ENCODE results near the gene FBXL13. TPM values are rescaled to one million over a fixed set of nuclear protein-coding genes. Genes with fewer than 3 reads are reported as not detected.

FBXL13 gene
- polyA plus RNA-seq, 1 donor from 2014 or later, result 0.57 TPM

DNA sequence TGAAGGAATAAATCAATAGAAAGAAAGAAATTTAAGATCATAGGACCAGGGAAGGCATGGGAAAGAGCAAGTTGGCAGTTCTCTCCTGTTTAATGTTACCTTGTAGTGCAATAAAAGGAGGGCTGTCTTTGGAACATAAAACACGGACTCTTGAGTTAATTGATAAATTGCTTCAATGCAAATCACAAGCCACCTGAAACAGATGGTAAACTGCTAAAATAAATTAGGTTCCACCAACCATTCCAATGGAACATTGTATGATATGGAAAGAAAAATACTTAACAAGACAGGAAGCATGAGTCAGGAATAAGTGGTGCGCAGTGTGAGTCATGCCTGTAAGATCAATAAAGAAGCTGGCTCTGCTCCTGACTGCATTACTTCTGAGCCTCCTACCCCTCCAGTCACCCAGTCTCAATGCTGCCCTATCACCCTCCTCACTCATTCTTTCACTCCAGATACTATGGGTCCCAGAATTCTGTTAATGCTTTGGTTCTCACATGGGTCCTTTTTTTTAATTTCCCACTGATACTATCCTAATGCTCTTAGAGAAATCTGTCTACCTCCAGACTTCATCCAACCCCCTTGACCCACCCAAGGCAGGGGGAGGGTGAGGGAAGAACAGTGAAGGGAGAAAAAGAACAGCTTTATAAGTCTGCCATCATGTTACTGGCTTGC lies 82.9 kb downstream of the FBXL13 start:
- Histone ChIP-seq H3F3A (ENCODE audit: insufficient read depth, low read length, poor library complexity, severe bottlenecking) (no peaks in the 10 kb centered on the region), H3K79me2 (replicated peaks; ENCODE audit: insufficient read depth, low read length) (no peaks in the 10 kb centered on the region), H3K4me3 (ENCODE audit: low read length) (no peak overlapping the region), H3K9me2 (ENCODE audit: insufficient read depth, low read length) (no peaks in the 10 kb centered on the region), H3K9ac (ENCODE audit: low read length) (no peak overlapping the region), H4K20me1 (ENCODE audit: insufficient read depth) (no peaks in the 10 kb centered on the region), H3K4me2 (ENCODE audit: low read length) (no peak overlapping the region), H3K36me3 (ENCODE audit: insufficient read depth, low read length) (no peaks in the 10 kb centered on the region), H3K27me3 (ENCODE audit: insufficient read depth, low read depth, low read length) (no peaks in the 10 kb centered on the region), H2AFZ (ENCODE audit: low read depth, low read length) (no peak overlapping the region), H3K9me3 (ENCODE audit: low read length) (no peaks in the 10 kb centered on the region), H3K27ac (ENCODE audit: low read length) (no peak overlapping the region)
- TF ChIP-seq RAD21 (conservative IDR thresholded peaks at IDR 0.05), result no peak
- no peak for TF ChIP-seq MXI1 (conservative IDR thresholded peaks at IDR 0.05; ENCODE audit: poor library complexity, severe bottlenecking)
- TF ChIP-seq, protein P1, sequence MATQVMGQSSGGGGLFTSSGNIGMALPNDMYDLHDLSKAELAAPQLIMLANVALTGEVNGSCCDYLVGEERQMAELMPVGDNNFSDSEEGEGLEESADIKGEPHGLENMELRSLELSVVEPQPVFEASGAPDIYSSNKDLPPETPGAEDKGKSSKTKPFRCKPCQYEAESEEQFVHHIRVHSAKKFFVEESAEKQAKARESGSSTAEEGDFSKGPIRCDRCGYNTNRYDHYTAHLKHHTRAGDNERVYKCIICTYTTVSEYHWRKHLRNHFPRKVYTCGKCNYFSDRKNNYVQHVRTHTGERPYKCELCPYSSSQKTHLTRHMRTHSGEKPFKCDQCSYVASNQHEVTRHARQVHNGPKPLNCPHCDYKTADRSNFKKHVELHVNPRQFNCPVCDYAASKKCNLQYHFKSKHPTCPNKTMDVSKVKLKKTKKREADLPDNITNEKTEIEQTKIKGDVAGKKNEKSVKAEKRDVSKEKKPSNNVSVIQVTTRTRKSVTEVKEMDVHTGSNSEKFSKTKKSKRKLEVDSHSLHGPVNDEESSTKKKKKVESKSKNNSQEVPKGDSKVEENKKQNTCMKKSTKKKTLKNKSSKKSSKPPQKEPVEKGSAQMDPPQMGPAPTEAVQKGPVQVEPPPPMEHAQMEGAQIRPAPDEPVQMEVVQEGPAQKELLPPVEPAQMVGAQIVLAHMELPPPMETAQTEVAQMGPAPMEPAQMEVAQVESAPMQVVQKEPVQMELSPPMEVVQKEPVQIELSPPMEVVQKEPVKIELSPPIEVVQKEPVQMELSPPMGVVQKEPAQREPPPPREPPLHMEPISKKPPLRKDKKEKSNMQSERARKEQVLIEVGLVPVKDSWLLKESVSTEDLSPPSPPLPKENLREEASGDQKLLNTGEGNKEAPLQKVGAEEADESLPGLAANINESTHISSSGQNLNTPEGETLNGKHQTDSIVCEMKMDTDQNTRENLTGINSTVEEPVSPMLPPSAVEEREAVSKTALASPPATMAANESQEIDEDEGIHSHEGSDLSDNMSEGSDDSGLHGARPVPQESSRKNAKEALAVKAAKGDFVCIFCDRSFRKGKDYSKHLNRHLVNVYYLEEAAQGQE (IDR thresholded peaks at IDR 0.05; ENCODE audit: borderline replicate concordance), result no peak
- no peak for TF ChIP-seq EZH2 (IDR thresholded peaks at IDR 0.05; ENCODE audit: borderline replicate concordance, insufficient read depth, low read length, poor library complexity, severe bottlenecking)
- no peak for TF ChIP-seq EP300 (conservative IDR thresholded peaks at IDR 0.05; ENCODE audit: poor library complexity, severe bottlenecking)
- no peak for TF ChIP-seq POLR2AphosphoS5 (IDR thresholded peaks at IDR 0.05)
- no peak for TF ChIP-seq TAF1 (IDR thresholded peaks at IDR 0.05; ENCODE audit: low read depth)
- TF ChIP-seq SMC3 (conservative IDR thresholded peaks at IDR 0.05; ENCODE audit: poor library complexity), result no peak
- TF ChIP-seq, protein P2, sequence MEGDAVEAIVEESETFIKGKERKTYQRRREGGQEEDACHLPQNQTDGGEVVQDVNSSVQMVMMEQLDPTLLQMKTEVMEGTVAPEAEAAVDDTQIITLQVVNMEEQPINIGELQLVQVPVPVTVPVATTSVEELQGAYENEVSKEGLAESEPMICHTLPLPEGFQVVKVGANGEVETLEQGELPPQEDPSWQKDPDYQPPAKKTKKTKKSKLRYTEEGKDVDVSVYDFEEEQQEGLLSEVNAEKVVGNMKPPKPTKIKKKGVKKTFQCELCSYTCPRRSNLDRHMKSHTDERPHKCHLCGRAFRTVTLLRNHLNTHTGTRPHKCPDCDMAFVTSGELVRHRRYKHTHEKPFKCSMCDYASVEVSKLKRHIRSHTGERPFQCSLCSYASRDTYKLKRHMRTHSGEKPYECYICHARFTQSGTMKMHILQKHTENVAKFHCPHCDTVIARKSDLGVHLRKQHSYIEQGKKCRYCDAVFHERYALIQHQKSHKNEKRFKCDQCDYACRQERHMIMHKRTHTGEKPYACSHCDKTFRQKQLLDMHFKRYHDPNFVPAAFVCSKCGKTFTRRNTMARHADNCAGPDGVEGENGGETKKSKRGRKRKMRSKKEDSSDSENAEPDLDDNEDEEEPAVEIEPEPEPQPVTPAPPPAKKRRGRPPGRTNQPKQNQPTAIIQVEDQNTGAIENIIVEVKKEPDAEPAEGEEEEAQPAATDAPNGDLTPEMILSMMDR (IDR thresholded peaks at IDR 0.05; ENCODE audit: poor library complexity, severe bottlenecking), result no peak

- Histone ChIP-seq H3K4me3 (ENCODE audit: low read length) (no peak overlapping the region), H3K36me3 (ENCODE audit: insufficient read depth, low read length) (no peaks in the 10 kb centered on the region), H3K9ac (ENCODE audit: low read length) (no peak overlapping the region), H3K27ac (ENCODE audit: low read length) (no peak overlapping the region), H3K79me2 (replicated peaks; ENCODE audit: insufficient read depth, low read length) (no peaks in the 10 kb centered on the region), H3K9me2 (ENCODE audit: insufficient read depth, low read length) (no peaks in the 10 kb centered on the region), H3F3A (ENCODE audit: insufficient read depth, low read length, poor library complexity, severe bottlenecking) (no peaks in the 10 kb centered on the region), H3K9me3 (ENCODE audit: low read length) (no peaks in the 10 kb centered on the region), H2AFZ (ENCODE audit: low read depth, low read length) (no peak overlapping the region), H3K27me3 (ENCODE audit: insufficient read depth, low read depth, low read length) (no peaks in the 10 kb centered on the region), H4K20me1 (ENCODE audit: insufficient read depth) (no peaks in the 10 kb centered on the region), H3K4me2 (ENCODE audit: low read length) (no peak overlapping the region)
- no peak for TF ChIP-seq EZH2 (IDR thresholded peaks at IDR 0.05; ENCODE audit: borderline replicate concordance, insufficient read depth, low read length, poor library complexity, severe bottlenecking)
- TF ChIP-seq, protein P1 (IDR thresholded peaks at IDR 0.05; ENCODE audit: borderline replicate concordance), result no peak
- TF ChIP-seq, protein P2 (IDR thresholded peaks at IDR 0.05; ENCODE audit: poor library complexity, severe bottlenecking), result no peak
- TF ChIP-seq RAD21 (conservative IDR thresholded peaks at IDR 0.05), result no peak
- no peak for TF ChIP-seq MXI1 (conservative IDR thresholded peaks at IDR 0.05; ENCODE audit: poor library complexity, severe bottlenecking)
- no peak for TF ChIP-seq POLR2AphosphoS5 (IDR thresholded peaks at IDR 0.05)
- no peak for TF ChIP-seq EP300 (conservative IDR thresholded peaks at IDR 0.05; ENCODE audit: poor library complexity, severe bottlenecking)
- no peak for TF ChIP-seq SMC3 (conservative IDR thresholded peaks at IDR 0.05; ENCODE audit: poor library complexity)
- TF ChIP-seq TAF1 (IDR thresholded peaks at IDR 0.05; ENCODE audit: low read depth), result no peak
These were observed 83.5 kb downstream of the FBXL13 start for GRCh38 chr7:102991077-102991539.

Data from neural cell (in vitro differentiated cells).